Suprapubic skin (tissue), 4 donors: ENCODE measurements around the gene MEX3D. TPM values are rescaled to one million over a fixed set of nuclear protein-coding genes. Genes with fewer than 3 reads are reported as not detected.

ENCODE experiments used
- DNase-seq, 2 donors: peaks; one replicate each; pipeline ENCODE4 v3.0.0-alpha.2; 2019; ENCODE audit warnings: low spot score in 2 of 2
- H3K27ac ChIP-seq: fragments of 200-600 bp; sonication (generic); one replicate; pipeline ENCODE4 v1.5.1; 2019
- H3K27me3 ChIP-seq: fragments of 200-600 bp; sonication (generic); one replicate; pipeline ENCODE4 v1.5.1; 2019
- H3K36me3 ChIP-seq: fragments of 200-600 bp; sonication (generic); one replicate; pipeline ENCODE4 v1.5.1; 2019
- H3K4me1 ChIP-seq: fragments of 200-600 bp; sonication (generic); one replicate; pipeline ENCODE4 v1.5.1; 2019
- H3K4me3 ChIP-seq: fragments of 200-600 bp; sonication (generic); one replicate; pipeline ENCODE4 v1.5.1; 2019; ENCODE audit warnings: mild to moderate bottlenecking
- H3K9me3 ChIP-seq: fragments of 200-600 bp; sonication (generic); one replicate; pipeline ENCODE4 v1.5.1; 2019
- CTCF ChIP-seq, 2 donors: fragments of 200-600 bp in 1 of 2; fragments of 450-650 bp in 1 of 2; sonication (generic) in 1 of 2; IDR thresholded peaks; one replicate each; pipeline ENCODE4 v1.5.1; 2016 to 2019; ENCODE audit warnings: antibody characterized with exemption in 2 of 2, mild to moderate bottlenecking in 1 of 2, moderate library complexity in 1 of 2
- EP300 ChIP-seq: sonication (generic); formaldehyde crosslinking; IDR thresholded peaks from one replicate; pipeline ENCODE4 v1.6.1; 2017; ENCODE audit warnings: antibody characterized with exemption
- POLR2A ChIP-seq, 2 donors: fragments of 450-650 bp; IDR thresholded peaks; one replicate each; pipeline ENCODE4 v1.6.1; 2017; ENCODE audit warnings: antibody characterized with exemption in 2 of 2, mild to moderate bottlenecking in 2 of 2, moderate library complexity in 2 of 2
- POLR2AphosphoS5 ChIP-seq, 3 donors: sonication (generic); formaldehyde crosslinking; IDR thresholded peaks; one replicate each; pipeline ENCODE4 v1.6.1; 2017; ENCODE audit warnings: antibody characterized with exemption in 3 of 3
- WGBS: methylation state at CpG from one replicate; pipeline ENCODE4 v1.1.5; 2018; 5-methylcytosine and 5-hydroxymethylcytosine counted together
- total RNA-seq, 4 donors: library from RNA; depleted of rRNA; stranded (reverse); fragments of >200 nt; gene quantifications; one replicate each; pipeline ENCODE4 v1.1.0, GENCODE V29; 2016

Gene MEX3D
- total RNA-seq, 4 donors from 2014 or later: 20.1 to 36.4 (median 26.9) TPM

GRCh38 chr19:1567116-1567847 lies 843 bp downstream of the MEX3D start:
- Histone ChIP-seq H3K36me3 (no peaks in the 10 kb centered on the region), H3K4me1 (peaks cover 28% of the 10 kb centered on the region), H3K27me3 (no peaks in the 10 kb centered on the region), H3K27ac (peak overlapping the region; percentile 90), H3K9me3 (no peaks in the 10 kb centered on the region), H3K4me3 (peak overlapping the region; percentile 79)
- under 1% methylated on average over 17 of the region's 108 CpGs for WGBS
- TF ChIP-seq EP300 (no peak), POLR2A (IDR thresholded peaks at IDR 0.05) (no peak)
- DNase-seq: no peak

- WGBS: 20% methylated on average over 1 of the region's 42 CpGs
- no peaks in the 10 kb centered on the region for H3K27me3 ChIP-seq
- no peaks in the 10 kb centered on the region for H3K9me3 ChIP-seq
- no peak for TF ChIP-seq CTCF (IDR thresholded peaks at IDR 0.05)
- TF ChIP-seq POLR2AphosphoS5 (IDR thresholded peaks at IDR 0.05): no peak
- no peak for TF ChIP-seq POLR2A (IDR thresholded peaks at IDR 0.05)
- no peak for TF ChIP-seq EP300
- peaks cover 28% of the 10 kb centered on the region for H3K4me1 ChIP-seq
- H3K27ac ChIP-seq: peak overlapping the region; percentile 90
- peak overlapping the region; percentile 79 for H3K4me3 ChIP-seq
- no peaks in the 10 kb centered on the region for H3K36me3 ChIP-seq
- peak in 1 of 2 donors; percentile 76 for DNase-seq
Measured at GRCh38 chr19:1566392-1567115, 1.6 kb downstream of the MEX3D start.

- peaks cover 22% of the 10 kb centered on the region for H3K4me1 ChIP-seq
- H3K27me3 ChIP-seq: no peaks in the 10 kb centered on the region
- no peaks in the 10 kb centered on the region for H3K9me3 ChIP-seq
- DNase-seq: no peak
- TF ChIP-seq CTCF (IDR thresholded peaks at IDR 0.05) (no peak), EP300 (no peak), POLR2AphosphoS5 (IDR thresholded peaks at IDR 0.05) (no peak), POLR2A (IDR thresholded peaks at IDR 0.05) (no peak)
- no peaks in the 10 kb centered on the region for H3K36me3 ChIP-seq
- no peak overlapping the region for H3K27ac ChIP-seq
- H3K4me3 ChIP-seq: no peak overlapping the region
- WGBS: 76% methylated on average over 4 of the region's 6 CpGs
Measured at GRCh38 chr19:1563251-1563650, 4.9 kb downstream of the MEX3D start.

GRCh38 chr19:1561236-1561842 lies 6.8 kb downstream of the MEX3D start:
- H3K36me3 ChIP-seq: peaks cover 5% of the 10 kb centered on the region
- no peaks in the 10 kb centered on the region for H3K9me3 ChIP-seq
- H3K27ac ChIP-seq: no peak overlapping the region
- no peak for DNase-seq
- H3K4me1 ChIP-seq: peaks cover 13% of the 10 kb centered on the region
- TF ChIP-seq EP300 (no peak), CTCF (IDR thresholded peaks at IDR 0.05) (no peak), POLR2AphosphoS5 (IDR thresholded peaks at IDR 0.05) (no peak), POLR2A (IDR thresholded peaks at IDR 0.05) (no peak)
- WGBS: 83% methylated on average over 11 of the region's 17 CpGs
- H3K27me3 ChIP-seq: no peaks in the 10 kb centered on the region
- no peak overlapping the region for H3K4me3 ChIP-seq

GRCh38 chr19:1560286-1560882 lies 7.7 kb downstream of the MEX3D start:
- DNase-seq: no peak
- peaks cover 14% of the 10 kb centered on the region for H3K36me3 ChIP-seq
- no peaks in the 10 kb centered on the region for H3K9me3 ChIP-seq
- no peaks in the 10 kb centered on the region for H3K27me3 ChIP-seq
- peaks cover 5% of the 10 kb centered on the region for H3K4me1 ChIP-seq
- TF ChIP-seq POLR2A (IDR thresholded peaks at IDR 0.05): no peak
- TF ChIP-seq POLR2AphosphoS5 (IDR thresholded peaks at IDR 0.05): no peak
- TF ChIP-seq EP300: no peak
- no peak overlapping the region for H3K4me3 ChIP-seq
- H3K27ac ChIP-seq: no peak overlapping the region
- WGBS: 55% methylated on average over 25 of the region's 25 CpGs
